Kidney epithelial cell (primary cell): Measurements from ENCODE around the gene OR6C65. TPM values are rescaled to one million over a fixed set of nuclear protein-coding genes. Genes with fewer than 3 reads are reported as not detected.
"Not testable (repeated sequence)": the region's sequence is repeated elsewhere in the genome, so short reads cannot be mapped to it uniquely, and the experiment has no call there.

Experiments used
- DNase-seq: peaks from one replicate; pipeline ENCODE4 v3.0.0-alpha.2; 2010; ENCODE audit warnings: low read depth
- H3K27me3 ChIP-seq: 2 replicates; pipeline ENCODE4 v1.6.0; 2011; ENCODE audit warnings: low read length; ENCODE audit not compliant: control insufficient read depth, insufficient read depth
- H3K36me3 ChIP-seq: 2 replicates; pipeline ENCODE4 v1.5.1; 2011; ENCODE audit warnings: low read length; ENCODE audit not compliant: control insufficient read depth, insufficient read depth
- H3K4me3 ChIP-seq: 2 replicates; pipeline ENCODE4 v1.5.1; 2011; ENCODE audit warnings: low read depth, mild to moderate bottlenecking, control low read depth, low read length
- CTCF ChIP-seq: IDR thresholded peaks from 2 replicates; pipeline ENCODE4 v1.5.1; 2011; ENCODE audit warnings: mild to moderate bottlenecking, moderate library complexity, low read length, control low read depth, inconsistent platforms; ENCODE audit not compliant: insufficient read depth, poor library complexity, severe bottlenecking
- total RNA-seq: library from RNA; depleted of rRNA; stranded (reverse); fragments of >200 nt; gene quantifications from 2 replicates; pipeline ENCODE4 v1.2.3, GENCODE V29; 2015

The OR6C65 gene
- total RNA-seq, 1 donor from 2014 or later: not detected

- TF ChIP-seq CTCF: no peak
- Histone ChIP-seq H3K27me3 (no peaks in the 10 kb centered on the region), H3K36me3 (no peaks in the 10 kb centered on the region), H3K4me3 (no peak overlapping the region)
- no peak for DNase-seq
Measured at GRCh38 chr12:55416961-55417360, 16.6 kb downstream of the OR6C65 start.

- Histone ChIP-seq H3K27me3 (no peaks in the 10 kb centered on the region), H3K4me3 (no peak overlapping the region), H3K36me3 (no peaks in the 10 kb centered on the region)
- DNase-seq: no peak
- no peak for TF ChIP-seq CTCF
Measured at GRCh38 chr12:55420307-55420962, 20.1 kb downstream of the OR6C65 start.

- no peak within 1 kb of the TSS for H3K4me3 ChIP-seq
- TF ChIP-seq CTCF: no peak
- no peaks in the 10 kb centered on the region for H3K36me3 ChIP-seq
- no peak for DNase-seq
- H3K27me3 ChIP-seq: no peaks in the 10 kb centered on the region
Measured at GRCh38 chr12:55425954-55426353, 25.6 kb downstream of the OR6C65 start, which contains the start of gene OR6C76. Gene OR6C76, plus strand, starts transcription at chr12:55426254. Its CDS starts 0 bp downstream, at chr12:55426254.

GRCh38 chr12:55428331-55429243 lies 28.3 kb downstream of the OR6C65 start:
- no peaks in the 10 kb centered on the region for H3K27me3 ChIP-seq
- no peak for TF ChIP-seq CTCF

GRCh38 chr12:55441233-55441632 lies 40.9 kb downstream of the OR6C65 start:
- not testable (repeated sequence) for H3K4me3 ChIP-seq, H3K27me3 ChIP-seq, DNase-seq, H3K36me3 ChIP-seq

More at GRCh38 chr12:55428331-55429243, 28.3 kb downstream of the OR6C65 start:
- no peak for DNase-seq
- Histone ChIP-seq H3K4me3 (no peak overlapping the region), H3K36me3 (no peaks in the 10 kb centered on the region)

- DNase-seq: no peak
- H3K4me3 ChIP-seq: no peak within 1 kb of the TSS
- no peaks in the 10 kb centered on the region for H3K36me3 ChIP-seq
- no peak for TF ChIP-seq CTCF
- no peaks in the 10 kb centered on the region for H3K27me3 ChIP-seq
Measured at GRCh38 chr12:55443776-55444175, 43.4 kb downstream of the OR6C65 start, which contains the start of gene OR6C2. Gene OR6C2, plus strand, starts transcription at chr12:55444076. Its CDS starts 8,138 bp downstream, at chr12:55452214.
